WTC11 (cell line): ENCODE measurements around the gene GALNT2.

Experiments used
- CBFB ChIP-seq: sonication (generic); formaldehyde crosslinking; IDR thresholded peaks from 2 replicates; pipeline ENCODE4 v1.8.1; 2022; ENCODE audit warnings: mild to moderate bottlenecking, low read depth, missing genetic modification reagents
- CREB1 ChIP-seq: sonication (generic); formaldehyde crosslinking; IDR thresholded peaks from 2 replicates; pipeline ENCODE4 v1.8.0; 2023; ENCODE audit warnings: mild to moderate bottlenecking, missing genetic modification reagents
- CTCF ChIP-seq: fragments of 200-600 bp; IDR thresholded peaks from 2 replicates; pipeline ENCODE4 v1.8.0; 2022; ENCODE audit warnings: antibody characterized with exemption
- E2F1 ChIP-seq: sonication (generic); formaldehyde crosslinking; IDR thresholded peaks from 2 replicates; pipeline ENCODE4 v1.8.0; 2022; ENCODE audit warnings: mild to moderate bottlenecking, missing genetic modification reagents
- GABPB1 ChIP-seq: sonication (generic); formaldehyde crosslinking; IDR thresholded peaks from 2 replicates; pipeline ENCODE4 v1.8.1; 2023; ENCODE audit warnings: mild to moderate bottlenecking, missing genetic modification reagents
- JUN ChIP-seq: sonication (generic); formaldehyde crosslinking; IDR thresholded peaks from 2 replicates; pipeline ENCODE4 v1.8.0; 2023; ENCODE audit warnings: mild to moderate bottlenecking, missing genetic modification reagents
- OVOL2 ChIP-seq: fragments of 250-450 bp; sonication (Bioruptor Pico); IDR thresholded peaks from 2 replicates; pipeline ENCODE4 v1.9.0; 2021; ENCODE audit warnings: mild to moderate bottlenecking, borderline replicate concordance
- RELA ChIP-seq: sonication (generic); formaldehyde crosslinking; IDR thresholded peaks from 2 replicates; pipeline ENCODE4 v1.8.1; 2022; ENCODE audit warnings: missing genetic modification reagents, mild to moderate bottlenecking, borderline replicate concordance
- USF2 ChIP-seq: sonication (generic); formaldehyde crosslinking; IDR thresholded peaks from 2 replicates; pipeline ENCODE4 v1.8.1; 2023; ENCODE audit warnings: mild to moderate bottlenecking, missing genetic modification reagents, moderate library complexity
- TF ChIP-seq, protein P1 (sequence below): sonication (generic); formaldehyde crosslinking; conservative IDR thresholded peaks from 2 replicates; pipeline ENCODE4 v1.8.1; 2023; ENCODE audit warnings: mild to moderate bottlenecking, low read depth, missing genetic modification reagents, moderate library complexity
- TF ChIP-seq, protein P2 (sequence below): sonication (generic); formaldehyde crosslinking; IDR thresholded peaks from 2 replicates; pipeline ENCODE4 v1.8.0; 2022; ENCODE audit warnings: mild to moderate bottlenecking, missing genetic modification reagents
- TF ChIP-seq, protein P3 (sequence below): sonication (generic); formaldehyde crosslinking; IDR thresholded peaks from 2 replicates; pipeline ENCODE4 v1.8.0; 2022; ENCODE audit warnings: mild to moderate bottlenecking, missing genetic modification reagents

DNA sequence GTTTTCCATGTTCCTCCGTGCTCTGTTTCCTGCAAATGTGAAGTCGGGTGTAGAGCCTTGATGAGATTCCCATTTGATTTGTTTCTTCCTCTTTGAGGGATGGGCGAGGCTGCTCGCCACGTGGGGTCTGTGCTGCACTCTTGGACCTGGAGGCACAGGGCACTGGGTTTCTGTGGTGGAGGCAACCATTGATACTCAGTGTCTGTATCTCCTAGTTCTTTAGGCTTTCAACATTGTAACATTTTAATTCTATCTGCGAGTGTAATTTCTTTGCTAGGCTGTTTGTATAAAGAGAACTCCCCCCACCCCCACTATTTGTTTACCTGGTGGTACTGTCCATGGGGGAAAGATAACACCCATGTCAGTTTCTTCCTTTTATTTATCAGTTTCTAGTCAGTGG, 52.3 kb downstream of the GALNT2 start:
- TF ChIP-seq CTCF (no peak), JUN (no peak), E2F1 (CRISPR knock-in tag) (no peak), OVOL2 (no peak), RELA (CRISPR knock-in tag) (no peak), USF2 (CRISPR knock-in tag) (no peak), CBFB (CRISPR knock-in tag) (no peak), GABPB1 (CRISPR knock-in tag) (no peak), CREB1 (CRISPR knock-in tag) (no peak)
- TF ChIP-seq, protein P1, sequence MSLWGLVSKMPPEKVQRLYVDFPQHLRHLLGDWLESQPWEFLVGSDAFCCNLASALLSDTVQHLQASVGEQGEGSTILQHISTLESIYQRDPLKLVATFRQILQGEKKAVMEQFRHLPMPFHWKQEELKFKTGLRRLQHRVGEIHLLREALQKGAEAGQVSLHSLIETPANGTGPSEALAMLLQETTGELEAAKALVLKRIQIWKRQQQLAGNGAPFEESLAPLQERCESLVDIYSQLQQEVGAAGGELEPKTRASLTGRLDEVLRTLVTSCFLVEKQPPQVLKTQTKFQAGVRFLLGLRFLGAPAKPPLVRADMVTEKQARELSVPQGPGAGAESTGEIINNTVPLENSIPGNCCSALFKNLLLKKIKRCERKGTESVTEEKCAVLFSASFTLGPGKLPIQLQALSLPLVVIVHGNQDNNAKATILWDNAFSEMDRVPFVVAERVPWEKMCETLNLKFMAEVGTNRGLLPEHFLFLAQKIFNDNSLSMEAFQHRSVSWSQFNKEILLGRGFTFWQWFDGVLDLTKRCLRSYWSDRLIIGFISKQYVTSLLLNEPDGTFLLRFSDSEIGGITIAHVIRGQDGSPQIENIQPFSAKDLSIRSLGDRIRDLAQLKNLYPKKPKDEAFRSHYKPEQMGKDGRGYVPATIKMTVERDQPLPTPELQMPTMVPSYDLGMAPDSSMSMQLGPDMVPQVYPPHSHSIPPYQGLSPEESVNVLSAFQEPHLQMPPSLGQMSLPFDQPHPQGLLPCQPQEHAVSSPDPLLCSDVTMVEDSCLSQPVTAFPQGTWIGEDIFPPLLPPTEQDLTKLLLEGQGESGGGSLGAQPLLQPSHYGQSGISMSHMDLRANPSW: no peak
- TF ChIP-seq, protein P2, sequence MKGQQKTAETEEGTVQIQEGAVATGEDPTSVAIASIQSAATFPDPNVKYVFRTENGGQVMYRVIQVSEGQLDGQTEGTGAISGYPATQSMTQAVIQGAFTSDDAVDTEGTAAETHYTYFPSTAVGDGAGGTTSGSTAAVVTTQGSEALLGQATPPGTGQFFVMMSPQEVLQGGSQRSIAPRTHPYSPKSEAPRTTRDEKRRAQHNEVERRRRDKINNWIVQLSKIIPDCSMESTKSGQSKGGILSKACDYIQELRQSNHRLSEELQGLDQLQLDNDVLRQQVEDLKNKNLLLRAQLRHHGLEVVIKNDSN: no peak
- TF ChIP-seq, protein P3, sequence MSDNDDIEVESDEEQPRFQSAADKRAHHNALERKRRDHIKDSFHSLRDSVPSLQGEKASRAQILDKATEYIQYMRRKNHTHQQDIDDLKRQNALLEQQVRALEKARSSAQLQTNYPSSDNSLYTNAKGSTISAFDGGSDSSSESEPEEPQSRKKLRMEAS (CRISPR knock-in tag): no peak
